ENCODE data around the gene ICAM4.

ICAM4 gene

DNA sequence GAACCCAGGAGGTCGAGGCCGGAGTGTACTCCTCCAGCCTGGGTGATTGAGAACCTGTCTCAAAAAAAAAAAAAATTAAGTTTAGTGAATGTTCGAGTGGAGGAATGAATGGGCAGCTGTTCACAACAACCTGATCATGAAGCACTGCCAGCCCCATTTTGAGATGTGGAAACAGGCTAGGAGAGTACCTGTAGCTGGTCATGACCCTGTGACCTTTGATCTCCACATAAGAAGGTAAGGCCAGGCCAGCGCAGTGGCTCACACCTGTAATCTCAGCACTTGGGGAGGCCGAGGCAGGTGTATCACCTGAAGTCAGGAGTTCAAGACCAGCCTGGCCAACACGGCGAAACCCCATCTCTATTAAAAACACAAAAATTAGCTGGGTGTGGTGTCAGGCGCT is 39.0 kb downstream of the ICAM4 start:
- peaks cover 92% of the 10 kb centered on the region for H3K36me3 ChIP-seq (ENCODE audit: control insufficient read depth, low read length)
- no peaks in the 10 kb centered on the region for H3K9me2 ChIP-seq (replicated peaks; ENCODE audit: control insufficient read depth, low read length)
- H3F3A ChIP-seq (ENCODE audit: control insufficient read depth, insufficient read depth): no peaks in the 10 kb centered on the region
- H3K4me1 ChIP-seq (ENCODE audit: control insufficient read depth, low read length): no peaks in the 10 kb centered on the region
- H4K20me1 ChIP-seq (ENCODE audit: control insufficient read depth, insufficient read depth, low read depth, low read length): 0 out of 2 replicates have a peak, but pooled peaks cover 6% of the 10 kb centered on the region
- H3K27ac ChIP-seq (ENCODE audit: low read depth, low read length): no peak overlapping the region
- H3K79me2 ChIP-seq (ENCODE audit: control insufficient read depth, low read length): peaks cover 37% of the 10 kb centered on the region
- H3K4me2 ChIP-seq (ENCODE audit: low read length): no peak overlapping the region
- no peak for TF ChIP-seq EZH2phosphoT487 (IDR thresholded peaks at IDR 0.05; ENCODE audit: borderline replicate concordance, low read length)
- TF ChIP-seq, protein P1, sequence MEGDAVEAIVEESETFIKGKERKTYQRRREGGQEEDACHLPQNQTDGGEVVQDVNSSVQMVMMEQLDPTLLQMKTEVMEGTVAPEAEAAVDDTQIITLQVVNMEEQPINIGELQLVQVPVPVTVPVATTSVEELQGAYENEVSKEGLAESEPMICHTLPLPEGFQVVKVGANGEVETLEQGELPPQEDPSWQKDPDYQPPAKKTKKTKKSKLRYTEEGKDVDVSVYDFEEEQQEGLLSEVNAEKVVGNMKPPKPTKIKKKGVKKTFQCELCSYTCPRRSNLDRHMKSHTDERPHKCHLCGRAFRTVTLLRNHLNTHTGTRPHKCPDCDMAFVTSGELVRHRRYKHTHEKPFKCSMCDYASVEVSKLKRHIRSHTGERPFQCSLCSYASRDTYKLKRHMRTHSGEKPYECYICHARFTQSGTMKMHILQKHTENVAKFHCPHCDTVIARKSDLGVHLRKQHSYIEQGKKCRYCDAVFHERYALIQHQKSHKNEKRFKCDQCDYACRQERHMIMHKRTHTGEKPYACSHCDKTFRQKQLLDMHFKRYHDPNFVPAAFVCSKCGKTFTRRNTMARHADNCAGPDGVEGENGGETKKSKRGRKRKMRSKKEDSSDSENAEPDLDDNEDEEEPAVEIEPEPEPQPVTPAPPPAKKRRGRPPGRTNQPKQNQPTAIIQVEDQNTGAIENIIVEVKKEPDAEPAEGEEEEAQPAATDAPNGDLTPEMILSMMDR (IDR thresholded peaks at IDR 0.05; ENCODE audit: low read depth, low read length, poor library complexity, severe bottlenecking): no peak
- no peaks in the 10 kb centered on the region for H3K9me3 ChIP-seq (ENCODE audit: control insufficient read depth, insufficient read depth, low read length)
- no peak overlapping the region for H3K4me3 ChIP-seq (ENCODE audit: low read length)
- H3K27me3 ChIP-seq (ENCODE audit: control insufficient read depth, low read length): no peaks in the 10 kb centered on the region

DNA sequence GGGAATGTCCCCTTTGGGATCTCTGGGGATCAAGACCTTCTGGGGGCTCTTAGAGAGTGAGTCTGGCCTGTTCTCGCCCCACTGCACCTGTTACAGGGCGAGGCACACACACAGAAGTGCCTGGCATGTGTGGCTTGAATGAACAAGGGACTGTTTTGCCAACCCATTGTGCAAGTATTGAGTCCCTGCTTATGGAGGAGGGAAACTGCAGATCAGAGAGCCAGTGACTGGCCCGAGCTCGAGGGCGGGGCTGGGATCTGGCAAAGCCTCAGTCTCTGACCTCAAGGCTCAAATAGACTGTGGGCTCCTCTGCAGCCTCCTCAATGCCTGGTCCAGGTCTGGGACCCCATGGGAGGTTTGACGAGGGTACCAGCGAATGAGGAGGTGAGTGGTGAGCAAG is 41.0 kb downstream of the ICAM4 start:
- Histone ChIP-seq H3K27ac (ENCODE audit: low read depth, low read length) (no peak overlapping the region), H3K27me3 (ENCODE audit: control insufficient read depth, low read length) (no peaks in the 10 kb centered on the region), H3K79me2 (ENCODE audit: control insufficient read depth, low read length) (peaks cover 56% of the 10 kb centered on the region), H3F3A (ENCODE audit: control insufficient read depth, insufficient read depth) (no peaks in the 10 kb centered on the region), H3K9me2 (replicated peaks; ENCODE audit: control insufficient read depth, low read length) (no peaks in the 10 kb centered on the region), H4K20me1 (ENCODE audit: control insufficient read depth, insufficient read depth, low read depth, low read length) (peaks cover 18% of the 10 kb centered on the region), H3K36me3 (ENCODE audit: control insufficient read depth, low read length) (peaks cover 86% of the 10 kb centered on the region), H3K4me3 (ENCODE audit: low read length) (no peak overlapping the region), H3K9me3 (ENCODE audit: control insufficient read depth, insufficient read depth, low read length) (no peaks in the 10 kb centered on the region), H3K4me2 (ENCODE audit: low read length) (no peak overlapping the region), H3K4me1 (ENCODE audit: control insufficient read depth, low read length) (peaks cover 10% of the 10 kb centered on the region)
- TF ChIP-seq, protein P1 (IDR thresholded peaks at IDR 0.05; ENCODE audit: low read depth, low read length, poor library complexity, severe bottlenecking): no peak
- TF ChIP-seq EZH2phosphoT487 (IDR thresholded peaks at IDR 0.05; ENCODE audit: borderline replicate concordance, low read length): no peak

DNA sequence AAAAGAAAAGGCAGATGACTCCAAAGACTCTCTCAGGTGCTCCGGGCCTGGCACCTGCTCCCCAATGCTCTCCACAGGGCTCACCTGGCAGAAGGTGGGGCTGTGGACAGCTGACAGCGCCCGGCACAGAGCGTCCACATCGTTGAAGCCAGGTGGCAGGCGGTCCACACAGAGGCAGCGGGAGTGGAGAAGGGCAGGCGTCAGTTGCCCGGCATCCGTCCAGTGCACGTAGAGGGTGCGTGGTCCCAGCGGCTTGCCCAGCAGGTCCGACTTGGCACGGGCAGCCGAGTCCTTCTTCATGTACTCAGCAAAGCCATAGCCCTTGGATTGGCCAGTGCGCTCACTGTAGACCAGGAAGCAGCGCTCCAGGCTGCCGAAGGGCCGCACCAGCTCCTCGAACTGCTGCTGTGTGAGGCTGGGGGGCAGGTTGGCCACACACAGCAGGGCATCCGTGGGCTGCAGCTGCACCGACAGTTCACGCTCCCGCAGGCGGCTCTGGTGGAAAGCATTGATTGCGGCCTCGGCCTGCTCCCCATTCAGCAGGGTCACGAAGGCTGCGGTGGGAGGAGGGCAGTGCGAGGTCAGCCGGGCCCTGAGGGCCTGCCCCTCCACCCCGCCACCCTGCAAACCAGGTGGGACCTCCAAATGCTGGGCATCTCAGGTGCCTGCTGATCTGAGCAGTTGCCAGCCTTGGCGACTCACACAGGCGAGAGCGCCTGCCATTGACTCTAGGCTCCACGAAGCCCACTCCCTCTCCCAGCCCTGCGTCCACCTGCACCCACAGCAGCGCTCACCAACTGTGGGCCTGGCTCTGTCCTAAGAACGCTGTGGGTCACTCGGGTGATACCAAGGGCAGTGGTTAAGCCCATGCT is 42.0 kb downstream of the ICAM4 start:
- no peaks in the 10 kb centered on the region for H3K9me2 ChIP-seq (replicated peaks; ENCODE audit: control insufficient read depth, low read length)
- no peak overlapping the region for H3K4me3 ChIP-seq (ENCODE audit: low read length)
- peaks cover 63% of the 10 kb centered on the region for H3K79me2 ChIP-seq (ENCODE audit: control insufficient read depth, low read length)
- peaks cover 12% of the 10 kb centered on the region for H3K4me1 ChIP-seq (ENCODE audit: control insufficient read depth, low read length)
- peaks cover 77% of the 10 kb centered on the region for H3K36me3 ChIP-seq (ENCODE audit: control insufficient read depth, low read length)
- H4K20me1 ChIP-seq (ENCODE audit: control insufficient read depth, insufficient read depth, low read depth, low read length): peaks cover 18% of the 10 kb centered on the region
- no peak for TF ChIP-seq EZH2phosphoT487 (IDR thresholded peaks at IDR 0.05; ENCODE audit: borderline replicate concordance, low read length)
- TF ChIP-seq, protein P1 (IDR thresholded peaks at IDR 0.05; ENCODE audit: low read depth, low read length, poor library complexity, severe bottlenecking): no peak
- no peak overlapping the region for H3K4me2 ChIP-seq (ENCODE audit: low read length)
- no peaks in the 10 kb centered on the region for H3F3A ChIP-seq (ENCODE audit: control insufficient read depth, insufficient read depth)
- H3K27ac ChIP-seq (ENCODE audit: low read depth, low read length): no peak overlapping the region
- H3K9me3 ChIP-seq (ENCODE audit: control insufficient read depth, insufficient read depth, low read length): no peaks in the 10 kb centered on the region
- no peaks in the 10 kb centered on the region for H3K27me3 ChIP-seq (ENCODE audit: control insufficient read depth, low read length)

Data from DOHH2 (cell line).